HEK293 (cell line): ENCODE data around the gene DDX50.
A peak's percentile ranks its signal among the peaks of the same experiment; 100 is the strongest.

Experiments
- FEZF1 ChIP-seq: fragments of 450-650 bp; formaldehyde crosslinking; IDR thresholded peaks from 2 replicates; pipeline ENCODE4 v1.5.1; 2016; ENCODE audit warnings: missing biosample characterization, missing genetic modification characterization
- GLI2 ChIP-seq: fragments of 450-650 bp; formaldehyde crosslinking; IDR thresholded peaks from 2 replicates; pipeline ENCODE4; 2017; ENCODE audit warnings: missing biosample characterization, missing genetic modification characterization, low read depth, borderline replicate concordance
- MYNN ChIP-seq: fragments of 450-650 bp; formaldehyde crosslinking; IDR thresholded peaks from 2 replicates; pipeline ENCODE4 v1.5.1; 2016; ENCODE audit warnings: missing biosample characterization, missing genetic modification characterization, borderline replicate concordance
- SCRT1 ChIP-seq: fragments of 450-650 bp; formaldehyde crosslinking; IDR thresholded peaks from 2 replicates; pipeline ENCODE4 v1.5.1; 2016; ENCODE audit warnings: missing biosample characterization, missing genetic modification characterization, borderline replicate concordance
- TCF7L2 ChIP-seq: IDR thresholded peaks from 2 replicates; pipeline ENCODE4 v1.6.1; 2011; ENCODE audit warnings: low read depth, mild to moderate bottlenecking, inconsistent platforms, low read length, moderate library complexity, borderline replicate concordance
- YY2 ChIP-seq: fragments of 450-650 bp; formaldehyde crosslinking; IDR thresholded peaks from 2 replicates; pipeline ENCODE4 v1.5.1; 2016; ENCODE audit warnings: missing biosample characterization, missing genetic modification characterization
- ZBTB20 ChIP-seq: fragments of 450-650 bp; formaldehyde crosslinking; IDR thresholded peaks from 2 replicates; pipeline ENCODE4 v1.5.1; 2016; ENCODE audit warnings: missing biosample characterization, missing genetic modification characterization
- ZBTB21 ChIP-seq: fragments of 450-650 bp; formaldehyde crosslinking; IDR thresholded peaks from 2 replicates; pipeline ENCODE4 v1.5.1; 2017; ENCODE audit warnings: missing biosample characterization, missing genetic modification characterization
- ZFHX2 ChIP-seq: fragments of 450-650 bp; formaldehyde crosslinking; conservative IDR thresholded peaks from 2 replicates; pipeline ENCODE4 v1.5.1; 2016; ENCODE audit warnings: missing biosample characterization, missing genetic modification characterization
- ZFP69B ChIP-seq: fragments of 450-650 bp; formaldehyde crosslinking; IDR thresholded peaks from 2 replicates; pipeline ENCODE4 v1.5.1; 2016; ENCODE audit warnings: missing biosample characterization, missing genetic modification characterization
- ZNF112 ChIP-seq: fragments of 450-650 bp; formaldehyde crosslinking; IDR thresholded peaks from 2 replicates; pipeline ENCODE4 v1.5.0; 2017; ENCODE audit warnings: missing biosample characterization, missing genetic modification characterization
- ZNF114 ChIP-seq: fragments of 450-650 bp; formaldehyde crosslinking; IDR thresholded peaks from 2 replicates; pipeline ENCODE4 v1.5.0; 2017; ENCODE audit warnings: missing biosample characterization, missing genetic modification characterization
- ZNF221 ChIP-seq: fragments of 450-650 bp; formaldehyde crosslinking; IDR thresholded peaks from 2 replicates; pipeline ENCODE4 v1.5.1; 2017; ENCODE audit warnings: missing biosample characterization, missing genetic modification characterization, borderline replicate concordance
- ZNF24 ChIP-seq: fragments of 450-650 bp; formaldehyde crosslinking; IDR thresholded peaks from 2 replicates; pipeline ENCODE4 v1.5.1; 2016; ENCODE audit warnings: missing biosample characterization, missing genetic modification characterization
- ZNF324 ChIP-seq: fragments of 450-650 bp; formaldehyde crosslinking; IDR thresholded peaks from 2 replicates; pipeline ENCODE4 v1.5.1; 2016; ENCODE audit warnings: missing biosample characterization, missing genetic modification characterization
- ZNF48 ChIP-seq: fragments of 450-650 bp; formaldehyde crosslinking; IDR thresholded peaks from 2 replicates; pipeline ENCODE4 v1.5.1; 2016; ENCODE audit warnings: missing biosample characterization, missing genetic modification characterization
- ZNF514 ChIP-seq: fragments of 450-650 bp; formaldehyde crosslinking; IDR thresholded peaks from 2 replicates; pipeline ENCODE4 v1.5.1; 2016; ENCODE audit warnings: missing biosample characterization, missing genetic modification characterization
- ZNF658 ChIP-seq: fragments of 450-650 bp; formaldehyde crosslinking; IDR thresholded peaks from 2 replicates; pipeline ENCODE4; 2016; ENCODE audit warnings: missing biosample characterization, missing genetic modification characterization
- ZNF677 ChIP-seq: fragments of 450-650 bp; IDR thresholded peaks from 2 replicates; pipeline ENCODE4 v1.5.0; 2018; ENCODE audit warnings: missing biosample characterization, mild to moderate bottlenecking, missing genetic modification characterization, moderate library complexity
- ZNF707 ChIP-seq: fragments of 450-650 bp; formaldehyde crosslinking; IDR thresholded peaks from 2 replicates; pipeline ENCODE4 v1.5.1; 2016; ENCODE audit warnings: missing biosample characterization, missing genetic modification characterization
- ZNF791 ChIP-seq: fragments of 450-650 bp; formaldehyde crosslinking; IDR thresholded peaks from 2 replicates; pipeline ENCODE4 v1.5.1; 2016; ENCODE audit warnings: missing biosample characterization, missing genetic modification characterization
- ZNF837 ChIP-seq: fragments of 450-650 bp; formaldehyde crosslinking; IDR thresholded peaks from 2 replicates; pipeline ENCODE4 v1.5.1; 2016; ENCODE audit warnings: missing biosample characterization, missing genetic modification characterization
- TF ChIP-seq, protein P1 (sequence below): fragments of 450-650 bp; formaldehyde crosslinking; IDR thresholded peaks from 2 replicates; pipeline ENCODE4 v1.5.1; 2016; ENCODE audit warnings: missing biosample characterization, missing genetic modification characterization, borderline replicate concordance
- TF ChIP-seq, protein P2 (sequence below): fragments of 450-650 bp; formaldehyde crosslinking; IDR thresholded peaks from 2 replicates; pipeline ENCODE4 v1.5.1; 2016; ENCODE audit warnings: missing biosample characterization, missing genetic modification characterization
- TF ChIP-seq, protein P3 (sequence below): fragments of 450-650 bp; formaldehyde crosslinking; IDR thresholded peaks from 2 replicates; pipeline ENCODE4 v1.5.1; 2016; ENCODE audit warnings: missing biosample characterization, missing genetic modification characterization
- TF ChIP-seq, protein P4 (sequence below): fragments of 450-650 bp; formaldehyde crosslinking; IDR thresholded peaks from 2 replicates; pipeline ENCODE4 v1.5.1; 2016; ENCODE audit warnings: missing biosample characterization, missing genetic modification characterization
- TF ChIP-seq, protein P5 (sequence below): fragments of 450-650 bp; formaldehyde crosslinking; IDR thresholded peaks from 2 replicates; pipeline ENCODE4 v1.5.1; 2016; ENCODE audit warnings: missing biosample characterization, missing genetic modification characterization
- TF ChIP-seq, protein P6 (sequence below): fragments of 450-650 bp; formaldehyde crosslinking; IDR thresholded peaks from 2 replicates; pipeline ENCODE4 v1.5.0; 2017; ENCODE audit warnings: missing biosample characterization, missing genetic modification characterization, borderline replicate concordance

Gene DDX50

DNA sequence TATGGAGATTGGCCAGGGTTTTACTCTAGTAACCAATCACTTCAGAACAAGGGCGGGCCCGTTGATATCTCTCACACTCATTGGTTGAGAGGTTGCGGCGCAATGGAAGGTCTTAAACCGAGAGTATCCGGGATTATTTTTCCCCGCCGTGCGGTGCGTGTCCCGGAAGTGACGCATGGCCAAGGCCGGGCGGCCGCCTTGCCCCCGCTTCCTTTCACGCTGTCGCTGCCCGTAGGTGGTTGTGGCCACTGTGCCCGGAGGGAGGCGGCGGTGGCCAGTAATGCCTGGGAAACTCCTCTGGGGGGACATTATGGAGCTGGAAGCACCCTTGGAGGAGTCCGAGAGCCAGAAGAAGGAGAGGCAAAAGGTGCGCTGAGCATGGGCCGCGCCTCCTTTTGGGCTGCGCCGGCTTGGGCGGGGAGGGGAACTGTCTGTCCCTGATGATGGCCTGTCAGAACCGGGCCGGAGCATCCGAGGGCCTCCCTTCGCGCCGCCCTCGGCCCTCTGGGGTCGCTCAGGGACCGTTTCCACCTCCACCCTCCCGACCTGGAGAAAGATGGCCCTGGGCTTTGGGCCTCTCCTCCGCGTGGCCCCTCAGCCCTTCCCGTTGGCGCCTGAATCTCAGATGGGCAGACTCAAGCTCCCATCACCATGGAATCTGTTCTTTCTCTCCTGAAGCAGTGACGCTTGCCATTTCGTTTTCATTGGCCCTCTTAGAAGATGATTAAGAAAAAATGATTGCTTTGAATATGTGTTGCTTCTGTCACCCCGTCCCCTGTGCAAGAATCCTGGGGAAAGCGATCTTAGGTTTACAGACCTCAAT lies at the start of gene DDX50 (continued):
- TF ChIP-seq, protein P1, sequence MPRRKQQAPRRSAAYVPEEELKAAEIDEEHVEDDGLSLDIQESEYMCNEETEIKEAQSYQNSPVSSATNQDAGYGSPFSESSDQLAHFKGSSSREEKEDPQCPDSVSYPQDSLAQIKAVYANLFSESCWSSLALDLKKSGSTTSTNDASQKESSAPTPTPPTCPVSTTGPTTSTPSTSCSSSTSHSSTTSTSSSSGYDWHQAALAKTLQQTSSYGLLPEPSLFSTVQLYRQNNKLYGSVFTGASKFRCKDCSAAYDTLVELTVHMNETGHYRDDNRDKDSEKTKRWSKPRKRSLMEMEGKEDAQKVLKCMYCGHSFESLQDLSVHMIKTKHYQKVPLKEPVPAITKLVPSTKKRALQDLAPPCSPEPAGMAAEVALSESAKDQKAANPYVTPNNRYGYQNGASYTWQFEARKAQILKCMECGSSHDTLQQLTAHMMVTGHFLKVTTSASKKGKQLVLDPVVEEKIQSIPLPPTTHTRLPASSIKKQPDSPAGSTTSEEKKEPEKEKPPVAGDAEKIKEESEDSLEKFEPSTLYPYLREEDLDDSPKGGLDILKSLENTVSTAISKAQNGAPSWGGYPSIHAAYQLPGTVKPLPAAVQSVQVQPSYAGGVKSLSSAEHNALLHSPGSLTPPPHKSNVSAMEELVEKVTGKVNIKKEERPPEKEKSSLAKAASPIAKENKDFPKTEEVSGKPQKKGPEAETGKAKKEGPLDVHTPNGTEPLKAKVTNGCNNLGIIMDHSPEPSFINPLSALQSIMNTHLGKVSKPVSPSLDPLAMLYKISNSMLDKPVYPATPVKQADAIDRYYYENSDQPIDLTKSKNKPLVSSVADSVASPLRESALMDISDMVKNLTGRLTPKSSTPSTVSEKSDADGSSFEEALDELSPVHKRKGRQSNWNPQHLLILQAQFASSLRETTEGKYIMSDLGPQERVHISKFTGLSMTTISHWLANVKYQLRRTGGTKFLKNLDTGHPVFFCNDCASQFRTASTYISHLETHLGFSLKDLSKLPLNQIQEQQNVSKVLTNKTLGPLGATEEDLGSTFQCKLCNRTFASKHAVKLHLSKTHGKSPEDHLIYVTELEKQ, result no peak
- TF ChIP-seq MYNN (tag by site-specific recombination), result no peak
- no peak for TF ChIP-seq ZNF837 (tag by site-specific recombination)
- TF ChIP-seq, protein P2, sequence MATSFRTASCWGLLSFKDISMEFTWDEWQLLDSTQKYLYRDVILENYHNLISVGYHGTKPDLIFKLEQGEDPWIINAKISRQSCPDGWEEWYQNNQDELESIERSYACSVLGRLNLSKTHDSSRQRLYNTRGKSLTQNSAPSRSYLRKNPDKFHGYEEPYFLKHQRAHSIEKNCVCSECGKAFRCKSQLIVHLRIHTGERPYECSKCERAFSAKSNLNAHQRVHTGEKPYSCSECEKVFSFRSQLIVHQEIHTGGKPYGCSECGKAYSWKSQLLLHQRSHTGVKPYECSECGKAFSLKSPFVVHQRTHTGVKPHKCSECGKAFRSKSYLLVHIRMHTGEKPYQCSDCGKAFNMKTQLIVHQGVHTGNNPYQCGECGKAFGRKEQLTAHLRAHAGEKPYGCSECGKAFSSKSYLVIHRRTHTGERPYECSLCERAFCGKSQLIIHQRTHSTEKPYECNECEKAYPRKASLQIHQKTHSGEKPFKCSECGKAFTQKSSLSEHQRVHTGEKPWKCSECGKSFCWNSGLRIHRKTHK (tag by site-specific recombination), result no peak
- TF ChIP-seq, protein P3, sequence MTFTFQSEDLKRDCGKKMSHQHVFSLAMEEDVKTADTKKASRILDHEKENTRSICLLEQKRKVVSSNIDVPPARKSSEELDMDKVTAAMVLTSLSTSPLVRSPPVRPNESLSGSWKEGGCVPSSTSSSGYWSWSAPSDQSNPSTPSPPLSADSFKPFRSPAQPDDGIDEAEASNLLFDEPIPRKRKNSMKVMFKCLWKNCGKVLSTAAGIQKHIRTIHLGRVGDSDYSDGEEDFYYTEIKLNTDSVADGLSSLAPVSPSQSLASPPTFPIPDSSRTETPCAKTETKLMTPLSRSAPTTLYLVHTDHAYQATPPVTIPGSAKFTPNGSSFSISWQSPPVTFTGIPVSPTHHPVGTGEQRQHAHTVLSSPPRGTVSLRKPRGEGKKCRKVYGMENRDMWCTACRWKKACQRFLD (tag by site-specific recombination), result no peak
- TF ChIP-seq ZNF112 (tag by site-specific recombination), result no peak
- TF ChIP-seq ZBTB20 (tag by site-specific recombination), result peak; percentile 10; the same call in 1 of the 2 replicates
- no peak for TF ChIP-seq ZNF658 (tag by site-specific recombination)
- TF ChIP-seq ZNF707, result no peak
- TF ChIP-seq ZNF114 (tag by site-specific recombination), result no peak
- TF ChIP-seq ZNF791 (tag by site-specific recombination), result no peak
- TF ChIP-seq ZNF514, result no peak
- TF ChIP-seq TCF7L2, result no peak
- TF ChIP-seq ZNF324 (tag by site-specific recombination), result peak; percentile 48; the same call in 1 of the 2 replicates
- TF ChIP-seq FEZF1 (tag by site-specific recombination), result no peak
- TF ChIP-seq ZNF677, result no peak
- no peak for TF ChIP-seq ZFHX2 (tag by site-specific recombination)
- TF ChIP-seq ZBTB21 (tag by site-specific recombination), result peak; percentile 75; the same call in 1 of the 2 replicates
- TF ChIP-seq, protein P4, sequence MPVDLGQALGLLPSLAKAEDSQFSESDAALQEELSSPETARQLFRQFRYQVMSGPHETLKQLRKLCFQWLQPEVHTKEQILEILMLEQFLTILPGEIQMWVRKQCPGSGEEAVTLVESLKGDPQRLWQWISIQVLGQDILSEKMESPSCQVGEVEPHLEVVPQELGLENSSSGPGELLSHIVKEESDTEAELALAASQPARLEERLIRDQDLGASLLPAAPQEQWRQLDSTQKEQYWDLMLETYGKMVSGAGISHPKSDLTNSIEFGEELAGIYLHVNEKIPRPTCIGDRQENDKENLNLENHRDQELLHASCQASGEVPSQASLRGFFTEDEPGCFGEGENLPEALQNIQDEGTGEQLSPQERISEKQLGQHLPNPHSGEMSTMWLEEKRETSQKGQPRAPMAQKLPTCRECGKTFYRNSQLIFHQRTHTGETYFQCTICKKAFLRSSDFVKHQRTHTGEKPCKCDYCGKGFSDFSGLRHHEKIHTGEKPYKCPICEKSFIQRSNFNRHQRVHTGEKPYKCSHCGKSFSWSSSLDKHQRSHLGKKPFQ (tag by site-specific recombination), result 0 out of 2 replicates have a peak, but pooled peaks have one; percentile 12
- TF ChIP-seq SCRT1, result no peak
- no peak for TF ChIP-seq ZFP69B (tag by site-specific recombination)
- TF ChIP-seq ZNF48 (tag by site-specific recombination), result no peak
- TF ChIP-seq ZNF24 (tag by site-specific recombination), result peak; percentile 17; the same call in 1 of the 2 replicates
- no peak for TF ChIP-seq ZNF221 (tag by site-specific recombination)
- TF ChIP-seq, protein P5, sequence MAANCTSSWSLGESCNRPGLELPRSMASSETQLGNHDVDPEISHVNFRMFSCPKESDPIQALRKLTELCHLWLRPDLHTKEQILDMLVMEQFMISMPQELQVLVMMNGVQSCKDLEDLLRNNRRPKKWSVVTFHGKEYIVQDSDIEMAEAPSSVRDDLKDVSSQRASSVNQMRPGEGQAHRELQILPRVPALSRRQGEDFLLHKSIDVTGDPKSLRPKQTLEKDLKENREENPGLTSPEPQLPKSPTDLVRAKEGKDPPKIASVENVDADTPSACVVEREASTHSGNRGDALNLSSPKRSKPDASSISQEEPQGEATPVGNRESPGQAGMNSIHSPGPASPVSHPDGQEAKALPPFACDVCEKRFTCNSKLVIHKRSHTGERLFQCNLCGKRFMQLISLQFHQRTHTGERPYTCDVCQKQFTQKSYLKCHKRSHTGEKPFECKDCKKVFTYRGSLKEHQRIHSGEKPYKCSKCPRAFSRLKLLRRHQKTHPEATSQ, result peak; percentile 40; the same call in 1 of the 2 replicates
- TF ChIP-seq, protein P6, sequence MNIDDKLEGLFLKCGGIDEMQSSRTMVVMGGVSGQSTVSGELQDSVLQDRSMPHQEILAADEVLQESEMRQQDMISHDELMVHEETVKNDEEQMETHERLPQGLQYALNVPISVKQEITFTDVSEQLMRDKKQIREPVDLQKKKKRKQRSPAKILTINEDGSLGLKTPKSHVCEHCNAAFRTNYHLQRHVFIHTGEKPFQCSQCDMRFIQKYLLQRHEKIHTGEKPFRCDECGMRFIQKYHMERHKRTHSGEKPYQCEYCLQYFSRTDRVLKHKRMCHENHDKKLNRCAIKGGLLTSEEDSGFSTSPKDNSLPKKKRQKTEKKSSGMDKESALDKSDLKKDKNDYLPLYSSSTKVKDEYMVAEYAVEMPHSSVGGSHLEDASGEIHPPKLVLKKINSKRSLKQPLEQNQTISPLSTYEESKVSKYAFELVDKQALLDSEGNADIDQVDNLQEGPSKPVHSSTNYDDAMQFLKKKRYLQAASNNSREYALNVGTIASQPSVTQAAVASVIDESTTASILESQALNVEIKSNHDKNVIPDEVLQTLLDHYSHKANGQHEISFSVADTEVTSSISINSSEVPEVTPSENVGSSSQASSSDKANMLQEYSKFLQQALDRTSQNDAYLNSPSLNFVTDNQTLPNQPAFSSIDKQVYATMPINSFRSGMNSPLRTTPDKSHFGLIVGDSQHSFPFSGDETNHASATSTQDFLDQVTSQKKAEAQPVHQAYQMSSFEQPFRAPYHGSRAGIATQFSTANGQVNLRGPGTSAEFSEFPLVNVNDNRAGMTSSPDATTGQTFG (tag by site-specific recombination), result no peak
- TF ChIP-seq YY2 (tag by site-specific recombination), result 0 out of 2 replicates have a peak, but pooled peaks have one; percentile 29
- no peak for TF ChIP-seq GLI2 (tag by site-specific recombination)
